HG02798 (cell line): Measurements from ENCODE around the gene FIGNL1.

Experiments
- ATAC-seq: cut with Tn5 transposase; IDR thresholded peaks from one replicate; pipeline ENCODE4 v1.9.1; 2021; ENCODE audit warnings: mild to moderate bottlenecking; ENCODE audit not compliant: unreplicated experiment, poor library complexity

Gene FIGNL1

GRCh38 chr7:50405221-50405620 is 44.9 kb downstream of the FIGNL1 start:
- ATAC-seq: peak; percentile 31

- ATAC-seq: no peak
These were observed 45.8 kb downstream of the FIGNL1 start for GRCh38 chr7:50404392-50404791.

GRCh38 chr7:50400114-50400513 is 50.0 kb downstream of the FIGNL1 start:
- ATAC-seq: no peak

GRCh38 chr7:50399635-50400034 is 50.5 kb downstream of the FIGNL1 start:
- no peak for ATAC-seq

- ATAC-seq: no peak
These were observed 50.9 kb downstream of the FIGNL1 start for GRCh38 chr7:50399206-50399605.

GRCh38 chr7:50397971-50398324 is 52.2 kb downstream of the FIGNL1 start:
- ATAC-seq: peak; percentile 12

- ATAC-seq: peak; percentile 75
These were observed 52.7 kb downstream of the FIGNL1 start for GRCh38 chr7:50397320-50397970.

- no peak for ATAC-seq
These were observed 53.3 kb downstream of the FIGNL1 start for GRCh38 chr7:50396856-50397255.

- no peak for ATAC-seq
These were observed 55.8 kb downstream of the FIGNL1 start for GRCh38 chr7:50394315-50394714.
